WTC11 (cell line): ENCODE measurements around the gene CLMP. TPM values are rescaled to one million over a fixed set of nuclear protein-coding genes. Genes with fewer than 3 reads are reported as not detected.

Experiments
- ATAC-seq: fragments of 200-7000 bp; cut with Tn5 transposase; 2 replicates; pipeline ENCODE4 v1.10.0; 2021; ENCODE audit warnings: mild to moderate bottlenecking, moderate library complexity
- CTCF ChIA-PET: fragments of 300-600 bp; sonication (Branson Sonifier 250); formaldehyde crosslinking; loops from one replicate; lab custom pipeline; 2021; ENCODE audit warnings: antibody characterized with exemption; lab: Charles Lee
- POLR2A ChIA-PET: fragments of 350-600 bp; sonication (Branson Sonifier 250); formaldehyde crosslinking; loops from one replicate; lab custom pipeline; 2021; ENCODE audit warnings: antibody characterized with exemption; lab: Charles Lee
- DNase-seq: peaks from one replicate; pipeline ENCODE4 v3.0.0; 2021; ENCODE audit warnings: low spot score
- H3K27ac Mint-ChIP-seq: 2 replicates; pipeline ENCODE4 v1.8.0; 2021; ENCODE audit warnings: mixed read lengths
- H3K27me3 Mint-ChIP-seq: 2 replicates; pipeline ENCODE4 v1.8.0; 2021; ENCODE audit warnings: low read depth, mild to moderate bottlenecking, moderate library complexity, mixed read lengths
- H3K36me3 Mint-ChIP-seq: 2 replicates; pipeline ENCODE4 v1.8.0; 2021; ENCODE audit warnings: mixed read lengths
- H3K4me1 Mint-ChIP-seq: 2 replicates; pipeline ENCODE4 v1.8.0; 2022; ENCODE audit warnings: mixed read lengths
- H3K4me3 Mint-ChIP-seq: 2 replicates; pipeline ENCODE4 v1.8.0; 2021; ENCODE audit warnings: mild to moderate bottlenecking, moderate library complexity, mixed read lengths
- H3K9me3 Mint-ChIP-seq: 2 replicates; pipeline ENCODE4 v1.8.0; 2021; ENCODE audit warnings: mixed read lengths
- ESRRA ChIP-seq: sonication (generic); formaldehyde crosslinking; IDR thresholded peaks from 2 replicates; pipeline ENCODE4 v1.8.1; 2022; ENCODE audit warnings: mild to moderate bottlenecking, missing genetic modification reagents, borderline replicate concordance
- FOXJ3 ChIP-seq: sonication (generic); formaldehyde crosslinking; IDR thresholded peaks from 2 replicates; pipeline ENCODE4 v1.9.0; 2021; ENCODE audit warnings: missing genetic modification reagents, mild to moderate bottlenecking, borderline replicate concordance
- FOXP1 ChIP-seq: sonication (generic); formaldehyde crosslinking; IDR thresholded peaks from 2 replicates; pipeline ENCODE4 v1.8.0; 2022; ENCODE audit warnings: missing genetic modification reagents, mild to moderate bottlenecking, moderate library complexity, borderline replicate concordance
- MYBL2 ChIP-seq: sonication (generic); formaldehyde crosslinking; IDR thresholded peaks from 2 replicates; pipeline ENCODE4 v1.8.1; 2023; ENCODE audit warnings: mild to moderate bottlenecking, moderate library complexity, missing genetic modification reagents
- NFYB ChIP-seq: sonication (generic); formaldehyde crosslinking; conservative IDR thresholded peaks from 2 replicates; pipeline ENCODE4 v1.8.0; 2022; ENCODE audit warnings: low read depth, missing genetic modification reagents
- NR1H2 ChIP-seq: sonication (generic); formaldehyde crosslinking; IDR thresholded peaks from 2 replicates; pipeline ENCODE4 v1.9.0; 2021; ENCODE audit warnings: mild to moderate bottlenecking, moderate library complexity, missing genetic modification reagents
- RORB ChIP-seq: fragments of 250-450 bp; sonication (Bioruptor Pico); IDR thresholded peaks from 2 replicates; pipeline ENCODE4 v1.9.0; 2021; ENCODE audit warnings: mild to moderate bottlenecking
- SP1 ChIP-seq: sonication (generic); formaldehyde crosslinking; conservative IDR thresholded peaks from 2 replicates; pipeline ENCODE4 v1.8.1; 2022; ENCODE audit warnings: missing genetic modification reagents
- TCF7 ChIP-seq: sonication (generic); formaldehyde crosslinking; IDR thresholded peaks from 2 replicates; pipeline ENCODE4 v1.8.0; 2022; ENCODE audit warnings: mild to moderate bottlenecking, low read depth, missing genetic modification reagents, moderate library complexity
- TEAD1 ChIP-seq: sonication (generic); formaldehyde crosslinking; IDR thresholded peaks from 2 replicates; pipeline ENCODE4 v1.8.0; 2022; ENCODE audit warnings: mild to moderate bottlenecking, missing genetic modification reagents
- ZNF416 ChIP-seq: fragments of 250-450 bp; sonication (Bioruptor Pico); IDR thresholded peaks from 2 replicates; pipeline ENCODE4 v1.9.0; 2021; ENCODE audit warnings: mild to moderate bottlenecking, inconsistent platforms
- total RNA-seq: library from RNA; stranded (reverse); gene quantifications from 3 replicates; pipeline ENCODE4 v1.2.3, GENCODE V29; 2021
- TF ChIP-seq, protein P1 (sequence below): sonication (generic); formaldehyde crosslinking; IDR thresholded peaks from 2 replicates; pipeline ENCODE4 v1.8.0; 2022; ENCODE audit warnings: mild to moderate bottlenecking, missing genetic modification reagents
- TF ChIP-seq, protein P2 (sequence below): sonication (generic); formaldehyde crosslinking; IDR thresholded peaks from 2 replicates; pipeline ENCODE4 v1.8.0; 2022; ENCODE audit warnings: mild to moderate bottlenecking, missing genetic modification reagents
- TF ChIP-seq, protein P3 (sequence below): fragments of 250-450 bp; sonication (Bioruptor Pico); IDR thresholded peaks from 2 replicates; pipeline ENCODE4 v1.9.0; 2021; ENCODE audit warnings: mild to moderate bottlenecking
- TF ChIP-seq, protein P4 (sequence below): sonication (generic); formaldehyde crosslinking; IDR thresholded peaks from 2 replicates; pipeline ENCODE4 v1.8.1; 2022; ENCODE audit warnings: mild to moderate bottlenecking, moderate library complexity, missing genetic modification reagents
- TF ChIP-seq, protein P5 (sequence below): sonication (generic); formaldehyde crosslinking; IDR thresholded peaks from 2 replicates; pipeline ENCODE4 v1.8.0; 2022; ENCODE audit warnings: missing genetic modification reagents
- TF ChIP-seq, protein P6 (sequence below): sonication (generic); formaldehyde crosslinking; IDR thresholded peaks from 2 replicates; pipeline ENCODE4 v1.8.1; 2023; ENCODE audit warnings: mild to moderate bottlenecking, missing genetic modification reagents, borderline replicate concordance
- TF ChIP-seq, protein P7 (sequence below): fragments of 250-450 bp; sonication (Bioruptor Pico); conservative IDR thresholded peaks from 2 replicates; pipeline ENCODE4 v1.9.0; 2021; ENCODE audit warnings: mild to moderate bottlenecking
- TF ChIP-seq, protein P8 (sequence below): fragments of 250-450 bp; sonication (Bioruptor Pico); IDR thresholded peaks from 2 replicates; pipeline ENCODE4 v1.9.0; 2021; ENCODE audit warnings: mild to moderate bottlenecking, borderline replicate concordance

The CLMP gene
- total RNA-seq, 1 experiment from 2014 or later, result 20.0 TPM

DNA sequence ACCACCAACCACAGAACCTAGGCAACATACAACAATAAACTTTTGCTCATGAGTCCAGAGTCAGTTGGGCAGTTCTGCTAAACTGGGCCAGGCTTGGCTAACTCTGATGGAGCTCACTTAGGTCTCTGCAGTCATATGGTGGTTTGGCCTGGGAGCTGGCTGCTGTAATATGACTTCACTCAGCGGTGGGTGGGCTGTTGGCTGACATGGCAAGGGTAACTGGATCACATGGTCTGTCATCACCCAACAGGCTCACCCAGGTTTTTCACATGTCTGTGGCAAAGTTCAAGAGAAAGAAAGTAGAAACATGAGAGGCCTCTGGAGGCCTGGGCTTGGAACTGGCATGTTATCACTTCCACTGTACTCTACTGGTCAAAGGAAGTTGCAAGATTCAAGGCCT, 43.2 kb upstream of the CLMP start:
- ATAC-seq (no peak), DNase-seq (no peak)
- no peaks in the 10 kb centered on the region for H3K9me3 Mint-ChIP-seq
- H3K36me3 Mint-ChIP-seq, result no peaks in the 10 kb centered on the region
- no peaks in the 10 kb centered on the region for H3K27me3 Mint-ChIP-seq
- ChIA-PET POLR2A (no interaction called here), CTCF (interaction anchor here (0.9 to 1.3 kb wide), 4 partner anchors 9 to 127 kb away, joined by 3 to 4 read pairs (median 4); no protein-coding TSS in a partner anchor)
- H3K27ac Mint-ChIP-seq, result no peak overlapping the region
- TF ChIP-seq FOXP1 (CRISPR knock-in tag) (no peak), ESRRA (CRISPR knock-in tag) (no peak), MYBL2 (CRISPR knock-in tag) (no peak), SP1 (CRISPR knock-in tag) (no peak), NFYB (no peak), ZNF416 (no peak), FOXJ3 (CRISPR knock-in tag) (no peak), RORB (CRISPR knock-in tag) (no peak), TCF7 (CRISPR knock-in tag) (no peak), TEAD1 (CRISPR knock-in tag) (no peak), NR1H2 (no peak)
- TF ChIP-seq, protein P1, sequence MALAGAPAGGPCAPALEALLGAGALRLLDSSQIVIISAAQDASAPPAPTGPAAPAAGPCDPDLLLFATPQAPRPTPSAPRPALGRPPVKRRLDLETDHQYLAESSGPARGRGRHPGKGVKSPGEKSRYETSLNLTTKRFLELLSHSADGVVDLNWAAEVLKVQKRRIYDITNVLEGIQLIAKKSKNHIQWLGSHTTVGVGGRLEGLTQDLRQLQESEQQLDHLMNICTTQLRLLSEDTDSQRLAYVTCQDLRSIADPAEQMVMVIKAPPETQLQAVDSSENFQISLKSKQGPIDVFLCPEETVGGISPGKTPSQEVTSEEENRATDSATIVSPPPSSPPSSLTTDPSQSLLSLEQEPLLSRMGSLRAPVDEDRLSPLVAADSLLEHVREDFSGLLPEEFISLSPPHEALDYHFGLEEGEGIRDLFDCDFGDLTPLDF (CRISPR knock-in tag), result no peak
- TF ChIP-seq, protein P2, sequence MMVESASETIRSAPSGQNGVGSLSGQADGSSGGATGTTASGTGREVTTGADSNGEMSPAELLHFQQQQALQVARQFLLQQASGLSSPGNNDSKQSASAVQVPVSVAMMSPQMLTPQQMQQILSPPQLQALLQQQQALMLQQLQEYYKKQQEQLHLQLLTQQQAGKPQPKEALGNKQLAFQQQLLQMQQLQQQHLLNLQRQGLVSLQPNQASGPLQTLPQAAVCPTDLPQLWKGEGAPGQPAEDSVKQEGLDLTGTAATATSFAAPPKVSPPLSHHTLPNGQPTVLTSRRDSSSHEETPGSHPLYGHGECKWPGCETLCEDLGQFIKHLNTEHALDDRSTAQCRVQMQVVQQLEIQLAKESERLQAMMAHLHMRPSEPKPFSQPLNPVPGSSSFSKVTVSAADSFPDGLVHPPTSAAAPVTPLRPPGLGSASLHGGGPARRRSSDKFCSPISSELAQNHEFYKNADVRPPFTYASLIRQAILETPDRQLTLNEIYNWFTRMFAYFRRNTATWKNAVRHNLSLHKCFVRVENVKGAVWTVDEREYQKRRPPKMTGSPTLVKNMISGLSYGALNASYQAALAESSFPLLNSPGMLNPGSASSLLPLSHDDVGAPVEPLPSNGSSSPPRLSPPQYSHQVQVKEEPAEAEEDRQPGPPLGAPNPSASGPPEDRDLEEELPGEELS (CRISPR knock-in tag), result no peak
- TF ChIP-seq, protein P3, sequence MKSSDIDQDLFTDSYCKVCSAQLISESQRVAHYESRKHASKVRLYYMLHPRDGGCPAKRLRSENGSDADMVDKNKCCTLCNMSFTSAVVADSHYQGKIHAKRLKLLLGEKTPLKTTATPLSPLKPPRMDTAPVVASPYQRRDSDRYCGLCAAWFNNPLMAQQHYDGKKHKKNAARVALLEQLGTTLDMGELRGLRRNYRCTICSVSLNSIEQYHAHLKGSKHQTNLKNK, result no peak
- TF ChIP-seq, protein P4, sequence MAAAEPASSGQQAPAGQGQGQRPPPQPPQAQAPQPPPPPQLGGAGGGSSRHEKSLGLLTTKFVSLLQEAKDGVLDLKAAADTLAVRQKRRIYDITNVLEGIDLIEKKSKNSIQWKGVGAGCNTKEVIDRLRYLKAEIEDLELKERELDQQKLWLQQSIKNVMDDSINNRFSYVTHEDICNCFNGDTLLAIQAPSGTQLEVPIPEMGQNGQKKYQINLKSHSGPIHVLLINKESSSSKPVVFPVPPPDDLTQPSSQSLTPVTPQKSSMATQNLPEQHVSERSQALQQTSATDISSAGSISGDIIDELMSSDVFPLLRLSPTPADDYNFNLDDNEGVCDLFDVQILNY, result no peak
- TF ChIP-seq, protein P5, sequence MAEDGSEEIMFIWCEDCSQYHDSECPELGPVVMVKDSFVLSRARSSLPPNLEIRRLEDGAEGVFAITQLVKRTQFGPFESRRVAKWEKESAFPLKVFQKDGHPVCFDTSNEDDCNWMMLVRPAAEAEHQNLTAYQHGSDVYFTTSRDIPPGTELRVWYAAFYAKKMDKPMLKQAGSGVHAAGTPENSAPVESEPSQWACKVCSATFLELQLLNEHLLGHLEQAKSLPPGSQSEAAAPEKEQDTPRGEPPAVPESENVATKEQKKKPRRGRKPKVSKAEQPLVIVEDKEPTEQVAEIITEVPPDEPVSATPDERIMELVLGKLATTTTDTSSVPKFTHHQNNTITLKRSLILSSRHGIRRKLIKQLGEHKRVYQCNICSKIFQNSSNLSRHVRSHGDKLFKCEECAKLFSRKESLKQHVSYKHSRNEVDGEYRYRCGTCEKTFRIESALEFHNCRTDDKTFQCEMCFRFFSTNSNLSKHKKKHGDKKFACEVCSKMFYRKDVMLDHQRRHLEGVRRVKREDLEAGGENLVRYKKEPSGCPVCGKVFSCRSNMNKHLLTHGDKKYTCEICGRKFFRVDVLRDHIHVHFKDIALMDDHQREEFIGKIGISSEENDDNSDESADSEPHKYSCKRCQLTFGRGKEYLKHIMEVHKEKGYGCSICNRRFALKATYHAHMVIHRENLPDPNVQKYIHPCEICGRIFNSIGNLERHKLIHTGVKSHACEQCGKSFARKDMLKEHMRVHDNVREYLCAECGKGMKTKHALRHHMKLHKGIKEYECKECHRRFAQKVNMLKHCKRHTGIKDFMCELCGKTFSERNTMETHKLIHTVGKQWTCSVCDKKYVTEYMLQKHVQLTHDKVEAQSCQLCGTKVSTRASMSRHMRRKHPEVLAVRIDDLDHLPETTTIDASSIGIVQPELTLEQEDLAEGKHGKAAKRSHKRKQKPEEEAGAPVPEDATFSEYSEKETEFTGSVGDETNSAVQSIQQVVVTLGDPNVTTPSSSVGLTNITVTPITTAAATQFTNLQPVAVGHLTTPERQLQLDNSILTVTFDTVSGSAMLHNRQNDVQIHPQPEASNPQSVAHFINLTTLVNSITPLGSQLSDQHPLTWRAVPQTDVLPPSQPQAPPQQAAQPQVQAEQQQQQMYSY (CRISPR knock-in tag), result no peak
- TF ChIP-seq, protein P6, sequence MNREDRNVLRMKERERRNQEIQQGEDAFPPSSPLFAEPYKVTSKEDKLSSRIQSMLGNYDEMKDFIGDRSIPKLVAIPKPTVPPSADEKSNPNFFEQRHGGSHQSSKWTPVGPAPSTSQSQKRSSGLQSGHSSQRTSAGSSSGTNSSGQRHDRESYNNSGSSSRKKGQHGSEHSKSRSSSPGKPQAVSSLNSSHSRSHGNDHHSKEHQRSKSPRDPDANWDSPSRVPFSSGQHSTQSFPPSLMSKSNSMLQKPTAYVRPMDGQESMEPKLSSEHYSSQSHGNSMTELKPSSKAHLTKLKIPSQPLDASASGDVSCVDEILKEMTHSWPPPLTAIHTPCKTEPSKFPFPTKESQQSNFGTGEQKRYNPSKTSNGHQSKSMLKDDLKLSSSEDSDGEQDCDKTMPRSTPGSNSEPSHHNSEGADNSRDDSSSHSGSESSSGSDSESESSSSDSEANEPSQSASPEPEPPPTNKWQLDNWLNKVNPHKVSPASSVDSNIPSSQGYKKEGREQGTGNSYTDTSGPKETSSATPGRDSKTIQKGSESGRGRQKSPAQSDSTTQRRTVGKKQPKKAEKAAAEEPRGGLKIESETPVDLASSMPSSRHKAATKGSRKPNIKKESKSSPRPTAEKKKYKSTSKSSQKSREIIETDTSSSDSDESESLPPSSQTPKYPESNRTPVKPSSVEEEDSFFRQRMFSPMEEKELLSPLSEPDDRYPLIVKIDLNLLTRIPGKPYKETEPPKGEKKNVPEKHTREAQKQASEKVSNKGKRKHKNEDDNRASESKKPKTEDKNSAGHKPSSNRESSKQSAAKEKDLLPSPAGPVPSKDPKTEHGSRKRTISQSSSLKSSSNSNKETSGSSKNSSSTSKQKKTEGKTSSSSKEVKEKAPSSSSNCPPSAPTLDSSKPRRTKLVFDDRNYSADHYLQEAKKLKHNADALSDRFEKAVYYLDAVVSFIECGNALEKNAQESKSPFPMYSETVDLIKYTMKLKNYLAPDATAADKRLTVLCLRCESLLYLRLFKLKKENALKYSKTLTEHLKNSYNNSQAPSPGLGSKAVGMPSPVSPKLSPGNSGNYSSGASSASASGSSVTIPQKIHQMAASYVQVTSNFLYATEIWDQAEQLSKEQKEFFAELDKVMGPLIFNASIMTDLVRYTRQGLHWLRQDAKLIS (CRISPR knock-in tag), result no peak
- TF ChIP-seq, protein P7, sequence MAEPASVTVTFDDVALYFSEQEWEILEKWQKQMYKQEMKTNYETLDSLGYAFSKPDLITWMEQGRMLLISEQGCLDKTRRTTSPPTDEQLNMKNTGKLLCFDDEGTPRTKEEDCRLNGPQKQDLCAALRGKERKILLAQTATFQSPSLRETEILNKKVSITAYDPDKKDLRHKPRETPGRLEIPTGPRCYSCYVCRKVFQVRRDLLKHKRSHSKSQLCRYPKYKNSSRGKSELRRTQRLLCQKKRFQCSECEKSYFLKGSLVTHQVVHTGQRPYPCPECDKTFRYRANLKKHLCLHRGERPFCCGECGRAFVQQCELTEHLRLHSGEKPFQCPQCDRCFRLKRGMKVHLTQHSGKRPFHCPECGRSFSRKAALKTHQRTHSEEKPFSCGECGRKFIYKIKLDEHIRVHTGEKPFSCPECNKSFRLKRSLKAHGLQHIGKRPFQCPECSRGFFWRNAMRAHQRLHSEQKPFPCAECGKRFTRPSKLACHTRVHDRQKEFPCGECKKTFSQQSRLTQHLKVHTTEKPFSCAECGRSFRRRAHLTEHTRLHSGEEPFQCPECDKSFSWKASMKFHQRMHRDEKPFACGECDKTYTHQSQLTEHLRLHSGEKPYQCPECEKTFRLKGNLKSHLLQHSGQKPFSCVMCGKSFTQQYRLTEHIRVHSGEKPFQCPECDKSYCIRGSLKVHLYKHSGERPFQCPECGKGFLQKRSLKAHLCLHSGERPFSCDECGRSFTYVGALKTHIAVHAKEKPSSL (CRISPR knock-in tag), result no peak
- TF ChIP-seq, protein P8, sequence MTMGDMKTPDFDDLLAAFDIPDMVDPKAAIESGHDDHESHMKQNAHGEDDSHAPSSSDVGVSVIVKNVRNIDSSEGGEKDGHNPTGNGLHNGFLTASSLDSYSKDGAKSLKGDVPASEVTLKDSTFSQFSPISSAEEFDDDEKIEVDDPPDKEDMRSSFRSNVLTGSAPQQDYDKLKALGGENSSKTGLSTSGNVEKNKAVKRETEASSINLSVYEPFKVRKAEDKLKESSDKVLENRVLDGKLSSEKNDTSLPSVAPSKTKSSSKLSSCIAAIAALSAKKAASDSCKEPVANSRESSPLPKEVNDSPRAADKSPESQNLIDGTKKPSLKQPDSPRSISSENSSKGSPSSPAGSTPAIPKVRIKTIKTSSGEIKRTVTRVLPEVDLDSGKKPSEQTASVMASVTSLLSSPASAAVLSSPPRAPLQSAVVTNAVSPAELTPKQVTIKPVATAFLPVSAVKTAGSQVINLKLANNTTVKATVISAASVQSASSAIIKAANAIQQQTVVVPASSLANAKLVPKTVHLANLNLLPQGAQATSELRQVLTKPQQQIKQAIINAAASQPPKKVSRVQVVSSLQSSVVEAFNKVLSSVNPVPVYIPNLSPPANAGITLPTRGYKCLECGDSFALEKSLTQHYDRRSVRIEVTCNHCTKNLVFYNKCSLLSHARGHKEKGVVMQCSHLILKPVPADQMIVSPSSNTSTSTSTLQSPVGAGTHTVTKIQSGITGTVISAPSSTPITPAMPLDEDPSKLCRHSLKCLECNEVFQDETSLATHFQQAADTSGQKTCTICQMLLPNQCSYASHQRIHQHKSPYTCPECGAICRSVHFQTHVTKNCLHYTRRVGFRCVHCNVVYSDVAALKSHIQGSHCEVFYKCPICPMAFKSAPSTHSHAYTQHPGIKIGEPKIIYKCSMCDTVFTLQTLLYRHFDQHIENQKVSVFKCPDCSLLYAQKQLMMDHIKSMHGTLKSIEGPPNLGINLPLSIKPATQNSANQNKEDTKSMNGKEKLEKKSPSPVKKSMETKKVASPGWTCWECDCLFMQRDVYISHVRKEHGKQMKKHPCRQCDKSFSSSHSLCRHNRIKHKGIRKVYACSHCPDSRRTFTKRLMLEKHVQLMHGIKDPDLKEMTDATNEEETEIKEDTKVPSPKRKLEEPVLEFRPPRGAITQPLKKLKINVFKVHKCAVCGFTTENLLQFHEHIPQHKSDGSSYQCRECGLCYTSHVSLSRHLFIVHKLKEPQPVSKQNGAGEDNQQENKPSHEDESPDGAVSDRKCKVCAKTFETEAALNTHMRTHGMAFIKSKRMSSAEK, result no peak
- H3K4me1 Mint-ChIP-seq, result peaks cover 12% of the 10 kb centered on the region
- H3K4me3 Mint-ChIP-seq, result no peak overlapping the region
